Skin epidermis (tissue), 12 donors: Measurements from ENCODE around the gene SLCO3A1.

Source experiments
- H3K27ac ChIP-seq, 21 experiments: fragments of 200-600 bp; sonication (generic) in 11 of 21; one replicate each; pipeline ENCODE4 v1.5.0; 2020; ENCODE audit warnings: mild to moderate bottlenecking in 3 of 21, inconsistent platforms in 2 of 21, moderate library complexity in 2 of 21
- H3K4me3 ChIP-seq, 7 experiments: fragments of 200-600 bp; sonication (generic) in 2 of 7; one replicate each; pipeline ENCODE4 v1.5.0; 2020; ENCODE audit warnings: inconsistent platforms in 2 of 7, mild to moderate bottlenecking in 2 of 7, moderate library complexity in 1 of 7

SLCO3A1 gene

GRCh38 chr15:91878319-91878870 lies 24.9 kb downstream of the SLCO3A1 start:
- Histone ChIP-seq H3K4me3 (no peak overlapping the region), H3K27ac (no peak overlapping the region)

- no peak overlapping the region for H3K4me3 ChIP-seq
- no peak overlapping the region for H3K27ac ChIP-seq
These were observed 25.6 kb downstream of the SLCO3A1 start for GRCh38 chr15:91879158-91879557.

GRCh38 chr15:91880373-91880772 lies 26.9 kb downstream of the SLCO3A1 start:
- Histone ChIP-seq H3K27ac (no peak overlapping the region), H3K4me3 (no peak overlapping the region)

- H3K27ac ChIP-seq: no peak overlapping the region
- no peak overlapping the region for H3K4me3 ChIP-seq
These were observed 28.2 kb downstream of the SLCO3A1 start for GRCh38 chr15:91881569-91882297.

GRCh38 chr15:91882858-91883586 lies 29.5 kb downstream of the SLCO3A1 start:
- H3K4me3 ChIP-seq: no peak overlapping the region
- H3K27ac ChIP-seq: no peak overlapping the region

- Histone ChIP-seq H3K4me3 (no peak overlapping the region), H3K27ac (no peak overlapping the region)
These were observed 31.1 kb downstream of the SLCO3A1 start for GRCh38 chr15:91884606-91885005.

- no peak overlapping the region for H3K27ac ChIP-seq
- H3K4me3 ChIP-seq: no peak overlapping the region
These were observed 31.5 kb downstream of the SLCO3A1 start for GRCh38 chr15:91885054-91885453.

- Histone ChIP-seq H3K27ac (no peak overlapping the region), H3K4me3 (no peak overlapping the region)
These were observed 32.3 kb downstream of the SLCO3A1 start for GRCh38 chr15:91885714-91886270.

- no peak overlapping the region for H3K4me3 ChIP-seq
These were observed 33.4 kb downstream of the SLCO3A1 start for GRCh38 chr15:91886878-91887277.

GRCh38 chr15:91887321-91887720 lies 33.8 kb downstream of the SLCO3A1 start:
- H3K4me3 ChIP-seq: no peak overlapping the region

More at GRCh38 chr15:91886878-91887277, 33.4 kb downstream of the SLCO3A1 start:
- H3K27ac ChIP-seq: no peak overlapping the region

GRCh38 chr15:91887921-91888373 lies 34.4 kb downstream of the SLCO3A1 start:
- H3K4me3 ChIP-seq: no peak overlapping the region
- no peak overlapping the region for H3K27ac ChIP-seq

More at GRCh38 chr15:91887321-91887720, 33.8 kb downstream of the SLCO3A1 start:
- no peak overlapping the region for H3K27ac ChIP-seq

GRCh38 chr15:91889111-91889815 lies 35.8 kb downstream of the SLCO3A1 start:
- no peak overlapping the region for H3K4me3 ChIP-seq
- no peak overlapping the region for H3K27ac ChIP-seq

GRCh38 chr15:91890614-91891013 lies 37.1 kb downstream of the SLCO3A1 start:
- no peak overlapping the region for H3K27ac ChIP-seq
- H3K4me3 ChIP-seq: no peak overlapping the region

- Histone ChIP-seq H3K4me3 (no peak overlapping the region), H3K27ac (no peak overlapping the region)
These were observed 37.6 kb downstream of the SLCO3A1 start for GRCh38 chr15:91891101-91891500.

GRCh38 chr15:91891788-91892345 lies 38.4 kb downstream of the SLCO3A1 start:
- Histone ChIP-seq H3K27ac (no peak overlapping the region), H3K4me3 (no peak overlapping the region)

- no peak overlapping the region for H3K27ac ChIP-seq
- H3K4me3 ChIP-seq: no peak overlapping the region
These were observed 38.9 kb downstream of the SLCO3A1 start for GRCh38 chr15:91892436-91892835.

GRCh38 chr15:91894606-91895005 lies 41.1 kb downstream of the SLCO3A1 start:
- peak overlapping the region in 8 of 21 experiments; percentile 7 to 71 (median 50) for H3K27ac ChIP-seq

GRCh38 chr15:91895051-91895450 lies 41.5 kb downstream of the SLCO3A1 start:
- Histone ChIP-seq H3K4me3 (no peak overlapping the region), H3K27ac (peak overlapping the region in 10 of 21 experiments; percentile 5 to 71 (median 41))

More at GRCh38 chr15:91894606-91895005, 41.1 kb downstream of the SLCO3A1 start:
- H3K4me3 ChIP-seq: no peak overlapping the region

- H3K4me3 ChIP-seq: no peak overlapping the region
- H3K27ac ChIP-seq: peak overlapping the region in 1 of 21 experiments; percentile 54
These were observed 43.0 kb downstream of the SLCO3A1 start for GRCh38 chr15:91896341-91897055.
